GM12872 (cell line): ENCODE measurements around the gene C6orf58.

ENCODE experiments used
- TF ChIP-seq, protein P1 (sequence below): IDR thresholded peaks from 3 replicates; pipeline ENCODE4 v1.5.1; 2011; ENCODE audit warnings: low read depth, mild to moderate bottlenecking, low read length, moderate library complexity; ENCODE audit not compliant: insufficient read depth

Gene C6orf58

DNA sequence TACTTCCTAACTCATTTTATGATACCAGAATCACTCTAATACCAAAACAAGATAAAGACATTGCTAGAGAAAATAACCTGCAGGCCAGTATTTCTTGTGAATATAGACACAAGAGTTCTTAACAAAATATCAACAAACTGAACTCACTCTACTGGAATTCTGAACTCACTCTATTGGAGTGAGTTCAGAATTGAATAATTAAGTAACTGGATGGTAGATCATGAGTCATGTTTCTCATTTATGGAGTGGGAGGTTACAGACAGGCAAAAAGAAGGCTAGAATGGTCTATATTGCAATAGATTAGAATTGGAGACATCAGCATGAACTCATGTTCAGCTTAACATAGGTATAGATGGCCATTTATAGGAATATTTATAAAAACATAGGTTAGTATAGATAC, 26.6 kb upstream of the C6orf58 start:
- TF ChIP-seq, protein P1, sequence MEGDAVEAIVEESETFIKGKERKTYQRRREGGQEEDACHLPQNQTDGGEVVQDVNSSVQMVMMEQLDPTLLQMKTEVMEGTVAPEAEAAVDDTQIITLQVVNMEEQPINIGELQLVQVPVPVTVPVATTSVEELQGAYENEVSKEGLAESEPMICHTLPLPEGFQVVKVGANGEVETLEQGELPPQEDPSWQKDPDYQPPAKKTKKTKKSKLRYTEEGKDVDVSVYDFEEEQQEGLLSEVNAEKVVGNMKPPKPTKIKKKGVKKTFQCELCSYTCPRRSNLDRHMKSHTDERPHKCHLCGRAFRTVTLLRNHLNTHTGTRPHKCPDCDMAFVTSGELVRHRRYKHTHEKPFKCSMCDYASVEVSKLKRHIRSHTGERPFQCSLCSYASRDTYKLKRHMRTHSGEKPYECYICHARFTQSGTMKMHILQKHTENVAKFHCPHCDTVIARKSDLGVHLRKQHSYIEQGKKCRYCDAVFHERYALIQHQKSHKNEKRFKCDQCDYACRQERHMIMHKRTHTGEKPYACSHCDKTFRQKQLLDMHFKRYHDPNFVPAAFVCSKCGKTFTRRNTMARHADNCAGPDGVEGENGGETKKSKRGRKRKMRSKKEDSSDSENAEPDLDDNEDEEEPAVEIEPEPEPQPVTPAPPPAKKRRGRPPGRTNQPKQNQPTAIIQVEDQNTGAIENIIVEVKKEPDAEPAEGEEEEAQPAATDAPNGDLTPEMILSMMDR, result no peak

DNA sequence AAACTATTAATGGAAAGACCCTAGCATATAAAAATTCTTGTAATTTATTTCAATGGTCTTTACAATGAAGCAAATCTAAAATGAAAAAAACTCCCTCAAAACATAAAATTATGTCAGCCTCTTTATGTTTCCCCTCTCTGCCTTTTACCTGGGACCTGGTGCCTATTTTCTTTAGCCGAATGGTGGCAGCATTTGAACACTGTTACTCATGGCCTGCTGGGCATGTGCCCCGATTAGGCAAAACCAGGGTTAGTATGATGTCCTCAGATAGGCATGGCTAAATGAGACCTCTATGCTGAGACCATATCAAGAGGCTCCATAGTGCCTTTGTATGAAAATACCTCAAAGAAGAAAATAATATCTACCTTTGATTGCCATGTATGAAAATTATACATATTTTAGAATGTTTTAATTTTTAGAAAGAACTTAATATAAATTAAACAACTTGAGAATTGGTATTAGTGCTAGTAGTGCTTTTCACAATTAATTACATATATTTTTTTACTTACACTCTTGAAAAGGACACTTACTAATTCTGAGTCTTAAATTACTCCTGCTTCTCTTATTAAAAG, 22.5 kb upstream of the C6orf58 start:
- TF ChIP-seq, protein P1, result peak; percentile 44

DNA sequence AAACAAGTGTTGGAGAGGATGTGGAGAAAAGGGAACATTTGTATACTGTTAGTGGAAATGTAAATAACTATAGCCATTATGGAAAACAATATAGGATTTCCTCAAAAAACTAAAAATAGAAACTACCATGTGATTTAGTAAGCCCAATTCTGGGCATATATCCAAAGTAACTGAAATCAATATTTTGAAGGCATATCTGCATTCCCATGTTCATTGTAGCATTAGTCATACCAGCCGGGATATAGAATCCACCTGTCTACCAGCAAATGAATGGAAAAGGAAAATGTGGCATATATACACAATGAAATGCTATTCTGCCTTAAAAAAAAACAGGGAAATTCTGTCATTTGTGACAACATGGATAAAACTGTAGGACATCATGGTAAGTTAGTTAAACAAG, 15.3 kb upstream of the C6orf58 start:
- TF ChIP-seq, protein P1, result no peak

DNA sequence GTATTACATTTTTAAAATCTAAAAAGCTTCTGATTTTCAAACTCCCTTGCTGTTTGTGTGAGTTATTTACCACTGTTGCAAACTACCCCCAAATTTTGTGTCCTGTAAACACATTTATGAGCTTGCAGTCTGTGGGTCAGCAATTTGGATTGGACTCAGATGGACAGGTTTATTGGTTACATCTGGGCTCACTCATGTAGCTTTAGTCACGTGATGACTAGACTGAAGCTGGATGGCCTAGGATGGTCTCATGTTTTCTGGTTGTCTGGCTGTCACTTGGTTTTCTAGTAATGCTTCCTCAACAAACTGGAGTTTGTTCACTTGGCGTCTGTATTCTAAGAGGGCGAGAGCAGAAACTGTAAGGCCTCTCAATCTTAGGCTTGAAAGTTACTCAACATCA, 12.2 kb upstream of the C6orf58 start:
- TF ChIP-seq, protein P1, result no peak

DNA sequence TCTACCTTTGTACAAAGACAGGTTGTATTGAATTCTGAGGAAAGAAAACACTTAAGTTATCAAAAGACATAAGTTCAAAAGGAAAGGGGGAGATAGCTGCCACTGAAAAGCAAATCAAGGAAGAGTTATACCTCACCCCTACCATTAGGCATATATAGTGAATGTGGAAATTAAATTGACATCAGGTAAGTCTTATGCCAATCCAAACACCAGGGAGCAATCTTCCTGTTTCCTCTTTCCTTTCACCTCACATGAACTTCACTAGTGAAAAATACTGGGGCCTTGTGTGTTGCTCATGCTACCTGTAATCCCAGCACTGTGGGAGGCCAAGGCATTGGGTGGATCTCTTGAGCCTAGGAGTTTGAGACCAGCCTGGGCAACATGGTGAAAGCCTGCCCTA, 10.9 kb upstream of the C6orf58 start:
- TF ChIP-seq, protein P1, result no peak

DNA sequence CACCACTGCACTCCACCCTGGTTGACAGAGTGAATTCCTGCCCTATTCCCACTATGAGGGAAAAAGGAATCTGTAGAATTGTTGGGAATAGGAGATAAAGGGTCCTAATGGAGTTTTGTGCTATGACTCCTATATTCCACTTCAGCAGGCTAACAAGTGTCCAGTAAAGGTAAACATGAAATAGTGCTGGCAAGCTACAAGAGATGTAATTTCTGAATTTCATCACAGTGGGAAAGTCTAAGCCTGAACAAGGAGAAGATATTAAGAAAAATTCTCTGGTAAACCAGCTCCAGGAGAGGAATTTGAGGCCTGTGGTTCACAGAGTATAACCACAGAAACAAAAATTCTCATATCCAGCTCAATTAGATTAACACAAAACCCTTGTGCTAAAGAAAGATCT, 10.3 kb upstream of the C6orf58 start:
- TF ChIP-seq, protein P1, result no peak

DNA sequence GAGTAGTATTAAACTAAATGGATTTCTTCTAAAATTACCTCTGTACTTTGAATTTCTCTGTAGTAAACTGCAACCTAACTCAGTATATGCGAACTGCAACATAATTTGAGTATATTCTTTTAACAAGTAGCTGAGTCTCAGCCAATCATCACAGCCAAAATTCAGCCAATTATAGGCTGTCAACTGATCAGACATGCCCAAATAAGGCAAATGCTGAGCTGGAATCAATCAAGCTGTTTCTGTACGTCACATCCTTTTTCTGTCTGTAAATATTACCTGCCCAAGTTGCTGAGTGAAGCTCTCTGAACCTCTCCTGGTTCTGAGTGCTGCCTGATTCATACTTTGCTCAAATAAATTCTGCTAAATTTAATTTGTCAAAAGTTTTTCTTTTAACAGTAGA, 9.5 kb upstream of the C6orf58 start:
- TF ChIP-seq, protein P1, result no peak
